Stomach (tissue), 4 donors: ENCODE results near the gene GARIN3.

Source experiments
- CTCF ChIP-seq, 7 experiments: fragments of 450-650 bp in 4 of 7; fragments of 200-600 bp in 3 of 7; sonication (generic) in 3 of 7; IDR thresholded peaks; one replicate each; pipeline ENCODE4 v1.5.1; 2016 to 2019; ENCODE audit warnings: antibody characterized with exemption in 7 of 7, control low read depth in 2 of 7, mild to moderate bottlenecking in 1 of 7
- EP300 ChIP-seq: sonication (generic); formaldehyde crosslinking; IDR thresholded peaks from one replicate; pipeline ENCODE4 v1.6.1; 2017; ENCODE audit warnings: antibody characterized with exemption
- POLR2AphosphoS5 ChIP-seq, 3 donors: sonication (generic); formaldehyde crosslinking; IDR thresholded peaks; one replicate each; pipeline ENCODE4 v1.6.1; 2016; ENCODE audit warnings: antibody characterized with exemption in 3 of 3

- TF ChIP-seq POLR2AphosphoS5 (IDR thresholded peaks at IDR 0.05), result no peak
- no peak for TF ChIP-seq CTCF (IDR thresholded peaks at IDR 0.05)
- TF ChIP-seq EP300, result no peak
These were observed 51.1 kb downstream of the GARIN3 start for GRCh38 chr5:157115012-157115411.
